A673 (cell line): ENCODE measurements around the gene KCNK3. TPM values are rescaled to one million over a fixed set of nuclear protein-coding genes. Genes with fewer than 3 reads are reported as not detected.
A peak's percentile ranks its signal among the peaks of the same experiment; 100 is the strongest.

Experiments
- BruUV-seq: library from RNA; stranded (reverse); fragments of 400-500 nt; replicated peaks from 2 replicates; lab custom pipeline; 2021; lab: Mats Ljungman, UMichigan
- CTCF ChIA-PET: fragments of 300-600 bp; sonication (Branson Sonifier 250); formaldehyde crosslinking; loops from one replicate; lab custom pipeline; 2022; ENCODE audit warnings: antibody characterized with exemption; lab: Charles Lee
- POLR2A ChIA-PET: fragments of 300-600 bp; sonication (Branson Sonifier 250); formaldehyde crosslinking; loops from one replicate; lab custom pipeline; 2022; ENCODE audit warnings: antibody characterized with exemption; ENCODE audit not compliant: low non-redundant PET; lab: Charles Lee
- DNase-seq: peaks from one replicate; pipeline ENCODE4 v3.0.0-alpha.2; 2015; ENCODE audit warnings: low spot score
- H3K27ac ChIP-seq: fragments of 200-600 bp; sonication (generic); 2 replicates; pipeline ENCODE4 v1.5.1; 2016; ENCODE audit warnings: mixed run types, low read depth, mild to moderate bottlenecking, mixed read lengths, antibody characterized with exemption, low read length; ENCODE audit not compliant: poor library complexity, severe bottlenecking
- H3K27me3 ChIP-seq: fragments of 200-600 bp; sonication (generic); replicated peaks from 2 replicates; pipeline ENCODE4 v1.6.1; 2017; ENCODE audit warnings: mixed run types, low read depth, mild to moderate bottlenecking, mixed read lengths, antibody characterized with exemption, low read length; ENCODE audit not compliant: insufficient read depth, poor library complexity
- H3K36me3 ChIP-seq: fragments of 200-600 bp; sonication (generic); 2 replicates; pipeline ENCODE4 v1.6.1; 2016; ENCODE audit warnings: mixed run types, mild to moderate bottlenecking, mixed read lengths, antibody characterized with exemption, low read length; ENCODE audit not compliant: insufficient read depth, poor library complexity, severe bottlenecking
- H3K4me1 ChIP-seq: fragments of 200-600 bp; sonication (generic); 2 replicates; pipeline ENCODE4 v1.6.1; 2017; ENCODE audit warnings: mixed run types, mild to moderate bottlenecking, mixed read lengths, antibody characterized with exemption, low read length; ENCODE audit not compliant: insufficient read depth, poor library complexity, severe bottlenecking
- H3K4me3 ChIP-seq: fragments of 200-600 bp; sonication (generic); 2 replicates; pipeline ENCODE4 v1.5.1; 2016; ENCODE audit warnings: low read depth, mixed run types, mild to moderate bottlenecking, mixed read lengths, low read length; ENCODE audit not compliant: poor library complexity, severe bottlenecking
- H3K9me3 ChIP-seq: fragments of 200-600 bp; sonication (generic); 2 replicates; pipeline ENCODE4 v1.6.1; 2016; ENCODE audit warnings: mixed run types, low read depth, mild to moderate bottlenecking, mixed read lengths, antibody characterized with exemption, low read length; ENCODE audit not compliant: poor library complexity, severe bottlenecking
- EZH2 ChIP-seq: fragments of 200-600 bp; sonication (generic); IDR thresholded peaks from 2 replicates; pipeline ENCODE4 v1.6.1; 2017; ENCODE audit warnings: borderline replicate concordance, low read depth, mild to moderate bottlenecking, mixed read lengths, antibody characterized with exemption, low read length; ENCODE audit not compliant: poor library complexity, severe bottlenecking
- intact Hi-C: fragments of 100-400 bp; cut with micrococcal nuclease; formaldehyde crosslinking; loops from one replicate; pipeline ENCODE4 v1.10.0; 2022; ENCODE audit not compliant: unreplicated experiment
- total RNA-seq: library from RNA; stranded (reverse); gene quantifications from 2 replicates; pipeline ENCODE4 v1.2.3, GENCODE V29; 2021
- TF ChIP-seq, protein P1 (sequence below): fragments of 300-800, 200-600 bp; sonication (generic); conservative IDR thresholded peaks from 2 replicates; pipeline ENCODE4 v1.5.1; 2017; ENCODE audit warnings: low read depth, mild to moderate bottlenecking, antibody characterized with exemption, low read length, moderate library complexity, mixed read lengths

Gene KCNK3
- total RNA-seq, 1 experiment from 2014 or later: 0.13 TPM

DNA sequence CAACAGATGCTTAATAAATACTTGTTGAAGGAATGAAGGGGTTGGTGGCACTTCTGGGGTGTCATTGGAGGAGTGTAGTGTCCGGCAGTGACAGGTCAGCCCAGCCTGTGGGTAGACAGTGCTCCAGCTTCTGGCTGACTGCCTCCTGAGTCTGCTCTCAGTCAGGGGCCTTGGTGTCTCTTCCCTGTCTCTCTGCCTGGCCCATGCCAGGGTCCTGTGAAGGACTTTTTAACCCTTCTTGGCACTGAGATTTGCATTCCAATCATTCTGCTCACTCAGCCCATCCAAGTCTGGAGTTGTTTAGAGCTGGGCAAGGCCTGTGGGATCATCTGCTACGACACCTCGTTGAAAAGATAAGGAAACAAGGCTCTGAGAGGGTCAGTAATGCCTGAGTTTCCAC lies 1.4 kb upstream of the KCNK3 start:
- no peaks in the 10 kb centered on the region for H3K9me3 ChIP-seq
- no peaks in the 10 kb centered on the region for H3K4me1 ChIP-seq
- intact Hi-C loops: no loop called here
- H3K36me3 ChIP-seq: no peaks in the 10 kb centered on the region
- H3K27me3 ChIP-seq: peaks cover 60% of the 10 kb centered on the region
- H3K27ac ChIP-seq: no peak overlapping the region
- CTCF ChIA-PET: no interaction called here
- BruUV-seq: no TSS peak
- no peak overlapping the region for H3K4me3 ChIP-seq
- DNase-seq: no peak
- TF ChIP-seq, protein P1, sequence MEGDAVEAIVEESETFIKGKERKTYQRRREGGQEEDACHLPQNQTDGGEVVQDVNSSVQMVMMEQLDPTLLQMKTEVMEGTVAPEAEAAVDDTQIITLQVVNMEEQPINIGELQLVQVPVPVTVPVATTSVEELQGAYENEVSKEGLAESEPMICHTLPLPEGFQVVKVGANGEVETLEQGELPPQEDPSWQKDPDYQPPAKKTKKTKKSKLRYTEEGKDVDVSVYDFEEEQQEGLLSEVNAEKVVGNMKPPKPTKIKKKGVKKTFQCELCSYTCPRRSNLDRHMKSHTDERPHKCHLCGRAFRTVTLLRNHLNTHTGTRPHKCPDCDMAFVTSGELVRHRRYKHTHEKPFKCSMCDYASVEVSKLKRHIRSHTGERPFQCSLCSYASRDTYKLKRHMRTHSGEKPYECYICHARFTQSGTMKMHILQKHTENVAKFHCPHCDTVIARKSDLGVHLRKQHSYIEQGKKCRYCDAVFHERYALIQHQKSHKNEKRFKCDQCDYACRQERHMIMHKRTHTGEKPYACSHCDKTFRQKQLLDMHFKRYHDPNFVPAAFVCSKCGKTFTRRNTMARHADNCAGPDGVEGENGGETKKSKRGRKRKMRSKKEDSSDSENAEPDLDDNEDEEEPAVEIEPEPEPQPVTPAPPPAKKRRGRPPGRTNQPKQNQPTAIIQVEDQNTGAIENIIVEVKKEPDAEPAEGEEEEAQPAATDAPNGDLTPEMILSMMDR: no peak
- TF ChIP-seq EZH2: no peak
- POLR2A ChIA-PET: interaction anchor here (0.8 kb wide), 1 partner anchor 213 kb away, joined by 14 read pairs; no protein-coding TSS in a partner anchor

DNA sequence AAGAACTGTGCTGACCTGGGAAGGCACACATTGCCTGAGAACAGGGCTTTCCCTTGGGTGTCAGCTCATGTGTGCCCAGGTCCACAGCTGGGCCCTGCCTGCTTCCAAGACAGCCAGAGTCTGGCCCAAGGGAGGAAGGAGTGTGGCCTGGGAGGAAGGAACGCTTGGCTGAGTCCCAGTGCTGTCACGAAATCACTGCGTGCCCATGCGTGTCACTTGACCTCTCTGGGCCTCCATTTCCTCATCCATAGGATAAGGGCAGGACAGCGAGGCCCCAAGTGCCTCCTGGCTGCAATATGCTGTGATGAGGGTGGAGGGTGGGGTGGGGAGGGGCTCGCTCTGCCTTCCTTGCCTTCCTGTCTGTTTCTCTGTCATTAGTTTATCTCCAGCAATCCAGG lies 642 bp upstream of the KCNK3 start:
- CTCF ChIA-PET: no interaction called here
- TF ChIP-seq, protein P1: no peak
- no peak for TF ChIP-seq EZH2
- no peak for DNase-seq
- BruUV-seq: no TSS peak
- H3K4me1 ChIP-seq: no peaks in the 10 kb centered on the region
- no peak overlapping the region for H3K27ac ChIP-seq
- intact Hi-C loops: no loop called here
- no peak overlapping the region for H3K4me3 ChIP-seq
- peaks cover 55% of the 10 kb centered on the region for H3K27me3 ChIP-seq
- H3K9me3 ChIP-seq: no peaks in the 10 kb centered on the region
- POLR2A ChIA-PET: interaction anchor here (0.8 kb wide), 1 partner anchor 213 kb away, joined by 14 read pairs; no protein-coding TSS in a partner anchor
- H3K36me3 ChIP-seq: no peaks in the 10 kb centered on the region

DNA sequence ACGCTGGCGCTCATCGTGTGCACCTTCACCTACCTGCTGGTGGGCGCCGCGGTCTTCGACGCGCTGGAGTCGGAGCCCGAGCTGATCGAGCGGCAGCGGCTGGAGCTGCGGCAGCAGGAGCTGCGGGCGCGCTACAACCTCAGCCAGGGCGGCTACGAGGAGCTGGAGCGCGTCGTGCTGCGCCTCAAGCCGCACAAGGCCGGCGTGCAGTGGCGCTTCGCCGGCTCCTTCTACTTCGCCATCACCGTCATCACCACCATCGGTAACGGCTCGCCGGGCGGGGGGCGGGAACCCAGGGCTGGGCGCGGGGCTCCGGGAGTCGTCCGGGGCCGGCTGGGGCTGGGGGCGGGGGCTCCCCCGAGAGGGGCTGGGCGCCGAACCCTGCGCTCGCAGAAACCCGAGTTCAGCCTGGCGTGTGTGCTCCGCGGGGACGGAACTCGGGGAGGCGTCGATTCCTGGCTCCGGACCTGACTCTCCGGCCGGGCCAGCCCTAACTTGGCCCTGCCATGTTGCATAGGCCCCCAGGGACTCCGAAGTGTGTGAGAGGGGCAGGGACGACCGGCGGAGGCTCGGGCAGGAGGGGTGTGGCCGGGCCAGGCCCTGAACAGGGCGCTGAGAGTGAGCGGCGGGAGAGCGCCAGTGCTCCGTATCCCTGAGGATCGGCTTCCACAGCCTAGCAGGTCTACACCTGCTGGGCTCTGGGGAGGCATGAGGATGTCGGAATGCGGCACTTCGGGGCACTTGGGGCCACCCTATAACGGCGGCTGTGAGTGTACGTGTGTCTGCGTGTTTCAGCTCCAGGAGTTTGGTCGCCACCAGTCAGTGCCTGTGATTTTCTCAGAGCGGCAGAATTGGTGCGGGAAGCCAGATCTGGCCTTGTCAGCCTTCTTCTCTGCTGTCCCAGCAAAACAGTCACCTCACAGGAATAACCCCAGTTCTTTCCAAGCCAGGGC lies 651 bp downstream of the KCNK3 start:
- POLR2A ChIA-PET: no interaction called here
- Histone ChIP-seq H3K9me3 (no peaks in the 10 kb centered on the region), H3K36me3 (no peaks in the 10 kb centered on the region), H3K27ac (no peak overlapping the region), H3K4me1 (no peaks in the 10 kb centered on the region), H3K27me3 (peaks cover 52% of the 10 kb centered on the region), H3K4me3 (peak overlapping the region; percentile 25)
- CTCF ChIA-PET: no interaction called here
- BruUV-seq: no TSS peak
- intact Hi-C loops: no loop called here
- TF ChIP-seq, protein P1: no peak
- peak; percentile 45 for TF ChIP-seq EZH2
- peak; percentile 60 for DNase-seq
